Activated gamma-delta T cell treated with Interleukin-2 at 50 U/mL for 16 hours (primary cell): ENCODE data around the gene ZSCAN31.
"Not testable (repeated sequence)": the region's sequence is repeated elsewhere in the genome, so short reads cannot be mapped to it uniquely, and the experiment has no call there.

Experiments
- DNase-seq: peaks from one replicate; pipeline ENCODE4 v3.0.0-alpha.2; 2020

The ZSCAN31 gene

DNA sequence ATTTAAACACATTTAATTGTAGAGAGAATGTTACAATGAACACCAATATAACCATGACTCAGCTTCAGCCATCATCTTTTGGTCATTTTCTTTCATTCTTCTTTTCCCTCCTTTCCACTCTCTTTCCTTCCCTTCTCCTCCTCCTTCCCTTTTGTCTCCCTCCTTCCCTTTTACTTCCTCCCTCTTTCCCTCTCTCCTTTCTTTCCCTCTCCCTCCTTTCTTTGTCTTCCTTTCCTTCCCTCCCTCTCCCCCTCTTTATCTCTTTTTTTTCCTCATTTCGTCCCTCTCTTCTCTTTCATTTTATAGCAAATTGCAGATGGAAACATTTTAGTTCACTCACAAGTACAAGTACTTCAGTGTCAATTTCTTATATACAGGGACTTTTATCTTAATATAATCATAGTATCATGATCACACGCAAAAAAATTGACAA lies 15.6 kb upstream of the ZSCAN31 start:
- DNase-seq, result no peak

DNA sequence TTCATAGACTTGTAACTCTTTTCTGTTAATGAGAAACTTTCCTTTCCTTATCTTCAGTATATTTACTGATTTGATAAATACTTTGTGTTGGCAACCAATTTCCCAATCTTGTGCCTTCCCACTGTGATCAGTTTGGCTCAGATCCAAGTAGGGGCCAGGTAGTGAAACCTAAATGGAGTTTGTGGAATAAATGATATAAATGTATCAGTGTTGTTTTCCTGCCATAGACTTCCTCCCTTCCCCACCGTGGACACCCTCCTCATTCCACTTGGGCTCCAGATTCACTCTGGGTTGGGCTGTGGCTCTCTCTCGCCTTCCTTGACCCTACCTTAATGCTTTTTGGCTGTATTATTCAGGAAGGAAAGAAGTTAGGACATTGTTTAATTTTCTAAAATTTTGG lies 15.1 kb upstream of the ZSCAN31 start:
- DNase-seq, result no peak

DNA sequence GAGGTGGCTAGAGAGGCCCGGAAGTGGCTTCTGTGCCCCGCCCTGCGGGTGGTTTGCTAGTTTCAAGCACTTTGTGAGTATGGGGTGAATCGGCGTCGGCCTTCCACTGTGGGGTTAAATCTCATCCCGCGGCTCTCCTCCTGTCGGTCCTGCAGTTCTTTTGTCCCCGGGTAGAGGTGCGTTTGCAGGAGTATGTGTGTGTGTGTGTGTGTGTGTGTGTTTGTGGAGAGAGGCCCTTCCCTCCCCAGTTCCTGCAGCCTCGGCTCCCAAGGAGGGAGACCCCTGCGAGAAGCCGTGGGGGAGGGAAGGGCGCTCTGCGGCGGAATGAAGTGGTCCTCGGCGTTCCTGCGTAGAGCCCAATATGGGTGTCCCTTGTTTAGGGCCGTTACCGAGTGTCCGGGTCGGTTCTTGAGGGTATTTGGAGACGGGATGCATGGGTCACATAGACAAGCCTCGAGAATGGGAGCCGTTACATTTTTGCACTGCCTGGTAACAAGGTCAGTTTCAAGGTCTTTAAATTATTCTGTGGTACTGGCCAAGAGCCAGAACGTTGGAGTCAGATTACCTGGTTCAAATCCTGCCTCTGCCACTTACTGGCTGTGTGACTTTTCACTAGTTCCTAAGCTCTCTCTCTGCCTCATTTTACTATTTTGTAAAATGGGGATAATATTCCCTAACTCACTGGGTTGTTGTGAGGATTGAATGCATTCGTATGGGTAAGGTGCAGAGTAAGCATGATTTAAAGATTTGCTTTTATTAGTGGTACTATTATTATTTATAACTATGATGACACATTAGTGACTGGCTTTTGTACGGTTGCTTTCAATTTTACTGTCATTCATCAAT lies 14.2 kb upstream of the ZSCAN31 start, which contains the start of gene ZKSCAN3:
ZKSCAN3 (plus strand) TSS at position 56 of the 846 bp plus-strand sequence. CDS start 9,640 bp downstream, outside the sequence.
- DNase-seq, result peak; percentile 81

DNA sequence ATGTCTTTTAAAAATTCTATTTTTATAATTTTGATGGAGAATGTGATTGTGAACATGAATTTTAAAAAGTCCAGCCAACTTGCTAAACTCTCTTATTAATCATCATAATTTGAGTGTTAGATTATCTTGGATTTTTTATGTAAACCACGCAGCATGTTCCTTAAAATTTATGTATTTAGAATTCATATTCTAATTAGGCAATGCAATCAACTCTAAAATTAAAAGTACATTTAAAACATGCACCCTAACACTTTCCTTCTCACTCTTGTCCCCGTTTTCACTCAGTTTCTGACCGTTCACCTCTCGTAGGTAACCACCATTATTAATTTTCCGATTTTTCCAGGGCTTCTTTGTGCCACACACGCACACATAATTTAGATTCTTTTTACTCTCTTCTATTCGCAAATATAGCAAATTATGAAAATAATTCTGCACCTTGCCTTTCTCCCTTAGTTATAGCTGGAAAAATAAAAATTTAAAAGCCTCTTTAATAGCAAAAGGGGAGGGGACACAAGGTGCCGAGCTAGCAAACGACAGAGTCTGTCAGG lies 13.5 kb upstream of the ZSCAN31 start:
- no peak for DNase-seq

DNA sequence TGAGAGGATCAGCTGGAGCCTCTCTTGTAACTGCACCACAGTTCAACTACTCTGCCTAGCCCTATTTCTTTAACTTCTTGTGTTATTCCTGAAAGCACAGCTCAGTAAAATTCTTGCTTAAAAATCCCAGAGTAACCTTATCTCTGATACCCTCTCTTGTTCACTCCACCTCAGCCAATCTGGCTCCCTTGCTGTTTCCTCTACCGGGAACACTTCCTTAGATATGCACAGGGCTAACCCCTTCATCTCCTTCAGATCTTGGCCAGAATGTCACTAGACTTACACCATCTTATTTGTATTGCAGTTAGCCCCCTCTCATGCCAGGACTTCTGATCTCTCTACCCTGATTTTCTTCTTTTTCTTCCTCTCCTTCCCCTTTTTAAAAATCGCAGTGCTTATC lies 11.2 kb upstream of the ZSCAN31 start:
- no peak for DNase-seq

DNA sequence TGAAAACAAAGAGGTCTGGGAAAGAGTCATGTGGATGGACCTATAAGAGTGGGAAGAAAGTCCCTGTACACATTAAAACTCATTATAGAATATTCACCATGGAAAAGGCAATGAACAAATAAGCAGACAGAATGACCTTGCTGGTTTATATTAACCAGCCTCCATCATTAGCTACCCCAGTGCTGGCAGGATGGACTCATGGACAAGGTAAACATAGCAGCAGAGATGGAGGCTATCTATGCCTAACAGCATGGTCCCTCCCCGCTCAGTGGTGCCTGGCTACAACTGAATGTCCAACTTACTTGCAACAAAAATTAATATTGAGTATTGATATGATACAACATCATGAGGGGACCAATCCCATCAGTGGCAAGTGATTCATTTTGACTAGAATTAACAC lies 9.3 kb upstream of the ZSCAN31 start:
- no peak for DNase-seq

DNA sequence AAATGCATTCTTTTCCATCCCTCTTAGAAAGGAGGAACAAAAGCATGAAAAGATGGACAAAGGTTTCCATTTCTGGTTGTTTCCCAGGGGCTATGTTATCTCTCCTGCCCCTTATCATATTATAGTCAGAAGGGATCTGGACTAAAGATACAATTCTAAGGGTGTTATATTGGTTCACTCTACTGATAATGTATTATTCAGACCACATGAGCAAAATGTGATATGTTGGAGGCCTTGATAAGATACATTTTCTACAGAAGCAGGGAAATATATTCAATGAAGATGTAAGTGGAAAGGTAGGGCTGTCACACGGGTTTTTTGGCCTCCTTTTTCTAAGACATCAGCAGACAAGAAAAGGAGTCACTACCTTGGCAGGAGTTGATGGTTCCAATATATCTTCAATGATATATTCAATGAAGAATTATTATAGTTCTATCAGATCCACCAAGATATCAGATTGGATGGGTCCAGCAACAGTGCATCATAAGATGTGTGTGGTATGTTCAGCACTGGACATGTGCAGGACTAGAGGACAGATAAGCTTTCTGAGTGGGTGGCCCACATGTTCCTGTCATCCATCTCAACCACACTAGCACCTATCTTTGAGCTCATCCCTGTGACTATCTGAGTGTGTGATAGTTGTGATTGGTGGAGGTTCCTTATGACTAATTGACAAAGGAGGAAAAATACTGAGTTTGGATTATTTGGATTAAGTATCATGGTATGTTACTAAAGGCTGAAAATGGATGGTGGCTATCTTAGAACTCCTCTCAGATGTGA lies 8.1 kb upstream of the ZSCAN31 start:
- DNase-seq, result no peak

DNA sequence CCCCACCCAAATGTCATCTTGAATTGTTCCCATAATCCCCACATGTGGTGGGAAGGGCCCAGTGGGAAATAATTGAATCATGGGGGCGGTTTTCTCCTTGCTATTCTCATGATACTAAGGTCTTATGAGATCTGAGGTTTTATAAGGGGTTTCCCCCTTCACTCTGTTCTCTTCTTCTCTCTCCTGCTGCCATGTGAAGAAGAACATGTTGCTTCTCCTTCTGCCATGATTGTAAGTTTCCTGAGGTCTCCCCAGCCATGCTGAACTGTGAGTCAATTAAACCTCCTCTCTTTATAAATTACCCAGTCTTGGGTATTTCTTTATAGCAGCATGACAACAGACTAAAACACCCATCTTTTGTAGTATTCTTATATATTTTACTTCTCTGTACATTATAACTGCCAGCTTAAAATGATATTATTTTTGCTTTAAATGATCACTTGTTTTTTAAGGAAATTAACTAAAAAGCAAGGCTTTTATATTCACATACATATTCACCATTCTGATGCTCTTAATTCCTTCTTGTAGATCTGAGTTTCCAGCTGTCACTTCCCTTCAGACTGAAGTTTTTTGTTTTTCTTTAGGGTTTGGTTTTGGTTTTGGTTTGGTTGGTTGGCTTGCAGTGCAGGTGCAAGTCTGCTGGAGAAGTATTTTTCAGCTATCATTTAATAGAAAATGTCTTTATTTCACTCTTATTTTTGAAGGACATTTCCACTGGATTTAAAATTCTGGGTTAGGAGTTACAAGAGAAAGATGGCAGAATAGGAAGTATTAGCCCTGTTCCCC lies 4.6 kb upstream of the ZSCAN31 start:
- DNase-seq, result no peak

DNA sequence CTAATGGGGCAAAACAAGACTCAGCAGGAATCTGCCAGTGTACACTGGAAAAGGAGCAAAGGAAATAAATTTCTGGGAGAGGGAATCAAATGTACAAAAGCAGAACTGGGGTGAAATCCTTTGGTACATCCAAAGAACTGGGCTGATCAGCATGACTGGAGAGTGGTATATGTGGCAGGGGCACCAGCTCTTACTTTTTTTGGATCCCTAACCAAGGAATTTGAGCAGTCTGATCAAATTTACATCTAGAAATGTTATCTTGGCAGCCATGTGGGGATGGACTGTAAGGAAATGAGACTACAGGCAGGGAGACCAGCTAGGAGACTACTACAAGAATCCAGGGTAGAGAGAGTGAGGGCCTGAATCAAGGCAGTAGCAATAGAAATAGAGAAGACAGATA lies 1.2 kb upstream of the ZSCAN31 start:
- DNase-seq, result no peak

DNA sequence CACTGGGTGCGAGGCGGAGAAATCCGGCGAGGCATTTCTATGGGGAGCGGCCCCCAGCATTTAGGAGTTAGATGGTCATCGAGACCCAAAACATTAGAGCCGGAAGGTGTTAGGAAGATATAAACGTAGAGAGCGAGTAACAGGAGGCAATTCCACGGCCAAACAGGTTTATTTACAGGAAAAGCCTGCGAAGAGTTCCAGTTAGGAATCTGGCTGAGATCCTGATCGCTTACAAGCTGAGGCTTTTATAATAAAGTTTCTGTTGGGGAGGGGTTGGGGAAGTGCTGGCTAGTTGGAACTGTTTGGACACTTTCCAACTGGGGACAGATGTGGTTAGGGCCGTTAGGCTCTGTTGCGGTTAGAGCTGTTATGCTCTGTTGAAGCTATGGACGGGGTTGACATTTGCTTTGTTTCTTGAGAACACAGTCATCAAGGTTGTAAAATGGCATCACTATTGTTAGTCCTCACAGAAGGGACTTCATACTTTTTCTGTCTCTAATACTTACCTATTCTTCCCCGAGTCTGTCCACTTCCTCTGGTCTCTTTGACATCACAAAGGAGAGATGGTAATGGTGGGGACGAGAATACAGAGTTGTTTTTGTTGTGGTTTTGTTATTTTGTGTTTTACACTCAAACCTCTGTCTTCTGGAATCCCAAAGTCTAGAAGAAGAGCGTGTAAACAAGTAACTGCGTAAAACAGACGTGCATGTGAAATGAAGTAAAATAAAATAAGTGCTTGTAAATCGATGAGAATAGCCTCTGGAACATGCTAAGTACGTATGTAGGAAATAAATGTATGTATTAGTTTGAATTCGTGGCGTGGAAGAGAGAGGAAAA lies 554 bp upstream of the ZSCAN31 start:
- DNase-seq, result peak; percentile 8

DNA sequence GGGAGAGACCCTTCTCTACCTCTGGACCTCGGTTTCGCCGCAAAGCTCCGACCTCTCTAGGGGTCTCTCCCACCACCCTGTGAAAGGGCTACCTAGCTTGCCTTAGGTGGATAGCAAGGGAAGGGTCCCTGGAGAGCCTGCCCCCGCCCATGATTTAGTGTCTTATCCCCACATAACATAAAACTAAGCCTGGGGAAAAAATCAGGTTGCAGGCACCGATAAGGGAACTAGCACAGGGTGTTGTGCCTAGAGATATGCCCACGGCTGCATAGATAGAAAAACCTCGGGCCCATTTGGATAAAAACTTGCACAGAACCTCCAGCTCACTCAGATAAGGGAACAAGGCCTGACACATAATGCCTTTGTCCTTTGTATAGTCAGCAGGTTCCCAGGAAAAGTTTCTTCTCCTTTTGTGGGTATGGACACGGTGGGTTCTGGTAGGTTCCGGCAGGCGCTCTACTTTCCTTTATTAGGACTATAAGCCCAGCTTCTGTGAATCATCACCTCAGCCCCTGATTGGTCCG lies 846 bp downstream of the ZSCAN31 start:
- no peak for DNase-seq

DNA sequence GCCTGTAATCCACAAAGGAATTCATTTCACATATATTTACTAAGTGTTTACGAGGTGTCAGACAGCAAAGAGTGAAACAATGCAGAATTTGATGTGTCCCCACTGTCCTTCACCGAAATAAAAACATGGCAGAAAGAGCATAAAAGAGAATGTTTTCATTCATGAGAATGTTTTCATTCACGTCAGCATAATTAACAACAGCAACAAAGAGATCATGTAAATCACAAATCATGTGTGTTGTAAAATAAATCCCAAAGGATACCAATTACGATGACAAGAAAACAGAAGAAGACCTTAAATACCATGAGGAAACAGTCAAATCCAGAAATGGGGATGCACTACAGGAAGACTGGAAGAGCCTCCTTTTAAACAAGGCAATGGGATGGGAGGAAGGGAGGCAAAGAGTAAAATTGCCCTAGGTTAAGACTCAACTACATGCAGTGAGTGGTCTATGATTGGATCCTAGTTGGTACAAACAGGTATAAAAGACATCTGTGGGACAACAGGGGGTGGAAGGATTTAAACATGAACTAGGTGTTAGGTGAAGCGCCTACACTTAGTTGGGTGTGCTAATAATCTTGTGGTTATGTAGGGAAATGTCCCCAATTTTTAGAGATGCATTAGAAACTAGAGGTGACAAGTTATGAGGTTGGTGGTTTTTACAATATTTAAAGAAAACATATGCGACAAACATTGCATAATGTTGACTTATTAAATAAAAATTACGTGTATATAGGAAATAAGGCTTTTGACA lies 1.5 kb downstream of the ZSCAN31 start:
- no peak for DNase-seq

DNA sequence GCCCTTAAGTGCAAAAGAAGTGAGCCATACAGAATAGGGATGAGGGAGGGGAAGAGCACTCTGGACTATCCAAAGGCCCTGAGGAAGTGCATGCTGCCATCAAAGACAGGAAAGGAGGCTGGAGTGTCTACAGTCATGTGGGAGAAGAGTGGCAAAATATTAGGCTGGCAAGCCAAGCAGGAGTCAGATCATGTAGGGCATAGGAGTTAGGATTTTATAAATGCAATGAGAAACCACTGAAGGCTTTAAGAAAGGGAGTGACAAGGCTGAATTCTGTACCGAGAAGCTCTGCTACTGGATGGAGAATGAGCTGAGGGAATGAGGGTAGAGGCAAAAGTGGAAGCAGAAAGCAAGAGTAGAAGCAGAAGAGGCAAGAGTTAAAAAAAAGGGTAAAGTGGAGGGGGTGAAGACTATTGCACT lies 2.3 kb downstream of the ZSCAN31 start:
- no peak for DNase-seq

DNA sequence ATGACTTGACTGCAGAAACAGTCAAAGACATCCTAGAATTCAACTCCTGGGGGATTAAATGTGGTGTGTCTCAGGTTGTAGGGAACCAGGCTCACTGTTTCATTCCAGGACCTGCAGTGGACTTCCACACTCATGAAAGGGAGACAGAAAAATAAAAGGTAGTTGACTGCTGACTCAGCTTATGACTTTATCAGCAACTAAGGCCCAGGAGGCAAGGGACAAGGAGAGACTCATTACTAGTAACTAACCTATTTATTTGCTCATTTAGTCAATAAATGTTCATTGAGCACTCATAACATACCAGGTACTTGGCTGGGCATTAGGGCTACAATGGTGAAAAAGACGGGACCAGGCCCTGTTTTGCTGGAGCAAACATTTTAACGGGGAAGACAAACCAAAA lies 2.9 kb downstream of the ZSCAN31 start:
- no peak for DNase-seq

DNA sequence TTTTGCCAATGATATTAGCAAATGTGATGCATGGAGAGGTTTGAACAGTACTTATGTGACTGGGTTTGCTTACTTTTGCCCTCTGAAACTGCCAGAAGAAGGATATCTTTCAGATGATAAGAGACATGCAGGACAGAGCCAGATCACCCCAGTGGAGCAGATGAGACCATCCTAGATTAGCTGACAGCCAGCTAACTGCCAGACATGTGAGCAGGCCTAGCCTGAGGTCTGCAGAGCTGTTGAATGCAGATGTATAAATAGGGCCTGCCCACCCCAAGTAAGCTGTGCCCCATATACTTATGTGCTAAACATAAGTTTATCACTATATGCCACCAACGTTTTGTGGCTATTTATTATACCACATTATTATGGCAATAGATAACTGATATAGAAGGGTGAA lies 5.9 kb downstream of the ZSCAN31 start:
- no peak for DNase-seq

DNA sequence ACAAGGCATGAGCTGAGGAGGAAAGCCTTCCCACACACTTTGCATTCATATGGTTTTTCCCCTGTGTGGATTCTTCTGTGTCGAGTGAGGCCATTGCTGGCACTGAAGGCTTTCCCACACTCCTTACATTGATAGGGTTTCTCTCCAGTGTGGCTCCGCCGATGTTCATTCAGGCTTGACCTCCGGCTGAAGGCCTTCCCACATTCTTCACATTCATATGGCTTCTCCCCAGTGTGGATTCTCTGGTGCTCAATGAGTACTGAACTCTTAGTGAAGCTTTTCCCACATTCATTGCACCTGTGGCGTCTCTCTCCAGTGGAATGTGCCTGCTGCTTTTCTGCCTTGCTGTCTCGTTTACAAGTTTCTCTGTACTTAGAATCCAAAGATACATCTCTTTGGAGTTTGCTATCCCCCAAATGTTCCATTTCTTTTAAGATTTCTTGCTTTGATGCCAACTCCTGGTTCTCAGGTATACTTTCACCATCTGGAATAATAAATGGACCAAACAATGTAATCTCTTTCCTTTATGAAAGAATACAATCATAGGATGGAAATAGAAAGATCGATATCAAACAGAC lies 9.5 kb downstream of the ZSCAN31 start:
- DNase-seq, result no peak

DNA sequence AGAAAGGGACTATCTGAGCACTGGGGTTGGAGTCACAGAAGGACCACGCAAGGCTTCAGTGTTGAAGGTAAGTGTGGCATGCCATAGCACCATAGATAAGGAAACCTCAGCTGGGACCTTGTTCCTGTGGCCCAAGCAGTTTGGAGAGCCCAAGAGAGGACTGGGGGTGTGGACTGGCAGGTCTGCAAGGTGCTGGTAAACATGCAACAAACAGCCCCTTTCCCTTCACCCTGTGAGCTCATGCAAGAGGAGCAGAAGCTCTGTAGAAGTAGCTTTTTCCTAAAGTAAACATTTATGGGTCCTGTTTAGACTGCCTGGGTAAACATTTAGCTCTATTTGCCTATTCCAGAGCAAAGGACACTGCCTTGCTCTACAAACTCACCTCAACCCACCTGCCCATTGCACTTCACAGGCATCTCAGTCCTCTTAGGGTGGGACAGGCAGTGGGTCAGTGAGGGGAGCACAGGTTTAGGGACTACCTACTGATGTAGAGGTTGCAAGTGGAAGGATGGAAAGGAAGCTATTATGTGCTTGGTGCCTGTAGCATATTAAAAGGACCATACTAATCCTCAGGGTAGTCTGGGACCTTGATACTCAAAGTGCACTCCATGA lies 12.0 kb downstream of the ZSCAN31 start:
- no peak for DNase-seq

DNA sequence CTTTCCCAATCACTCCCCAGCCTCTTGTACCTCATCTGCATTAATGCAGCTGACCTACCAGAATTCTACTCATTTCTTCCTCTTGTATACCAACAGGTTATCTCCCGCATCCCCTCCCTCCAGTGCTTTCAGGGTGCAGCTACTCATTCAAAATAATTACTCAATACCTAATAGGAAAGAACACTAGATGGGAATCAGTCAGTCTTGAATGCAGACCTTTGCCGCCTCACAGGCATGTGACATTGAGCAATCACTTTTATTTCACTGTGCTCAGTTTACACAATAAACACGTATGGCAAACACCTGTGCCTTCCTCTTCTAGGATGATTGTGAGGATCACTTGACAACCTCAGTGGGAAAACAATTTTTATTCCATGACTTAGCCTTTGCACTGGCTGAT lies 13.3 kb downstream of the ZSCAN31 start:
- no peak for DNase-seq

DNA sequence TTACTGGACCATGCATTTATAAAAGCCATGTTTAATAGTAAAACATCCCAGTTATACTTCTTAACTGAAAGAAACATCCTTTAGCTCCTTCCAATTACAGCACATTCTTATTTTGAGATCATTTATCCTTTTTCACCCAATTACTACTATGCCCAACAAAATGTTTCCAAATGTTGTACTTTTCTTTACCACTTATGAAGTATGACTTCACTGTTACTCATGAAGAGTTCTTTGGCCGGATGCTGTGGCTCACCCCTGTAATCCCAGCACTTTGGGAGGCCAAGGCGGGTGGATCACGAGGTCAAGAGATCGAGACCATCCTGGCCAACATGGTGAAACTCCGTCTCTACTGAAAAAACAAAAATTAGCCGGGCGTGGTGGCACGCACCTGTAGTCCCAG lies 18.1 kb downstream of the ZSCAN31 start:
- not testable (repeated sequence) for DNase-seq

DNA sequence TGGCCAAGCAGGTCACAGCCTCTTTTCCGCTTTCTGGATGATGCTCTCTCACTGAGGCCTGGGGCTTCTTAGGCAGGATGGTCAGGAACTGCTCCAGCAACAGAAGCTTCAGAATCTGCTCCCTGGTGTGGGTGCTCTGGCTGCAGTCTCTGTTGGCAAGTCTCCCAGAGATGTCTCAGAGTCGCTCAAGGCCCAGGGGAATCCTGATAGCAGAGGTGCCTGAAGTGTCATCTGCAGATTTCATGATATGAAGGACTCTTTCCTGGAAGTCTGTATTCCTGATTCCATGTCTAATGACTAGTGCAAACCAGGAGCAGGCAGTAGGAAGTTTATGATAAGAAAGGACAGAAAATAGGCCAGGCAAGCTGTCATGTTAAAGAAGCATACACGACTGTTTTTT lies 20.3 kb downstream of the ZSCAN31 start:
- DNase-seq, result no peak
